B cell (primary cell): ENCODE measurements around the gene TRABD2B. TPM values are rescaled to one million over a fixed set of nuclear protein-coding genes. Genes with fewer than 3 reads are reported as not detected.

Experiments used
- ATAC-seq: fragments of 200-7000 bp; cut with Tn5 transposase; one replicate; pipeline ENCODE4 v1.10.0; 2021; ENCODE audit warnings: low read depth, mild to moderate bottlenecking, moderate number of reproducible peaks, moderate library complexity
- CTCF ChIA-PET: fragments of 350-600 bp; sonication (Branson Sonifier 250); formaldehyde crosslinking; loops from one replicate; lab custom pipeline; 2021; ENCODE audit warnings: antibody characterized with exemption, inconsistent platforms; lab: Charles Lee
- POLR2A ChIA-PET: fragments of 350-600 bp; sonication (Branson Sonifier 250); formaldehyde crosslinking; loops from one replicate; lab custom pipeline; 2021; ENCODE audit warnings: antibody characterized with exemption; lab: Charles Lee
- DNase-seq: peaks from one replicate; pipeline ENCODE4 v3.0.0; 2013
- H2AFZ ChIP-seq: 2 replicates; pipeline ENCODE4 v1.6.1; 2012; ENCODE audit warnings: mild to moderate bottlenecking, low read depth, low read length; ENCODE audit not compliant: insufficient read depth, poor library complexity, severe bottlenecking
- H3K27ac ChIP-seq, 2 donors: 1 replicate in 1 of 2; 2 replicates in 1 of 2; pipeline ENCODE4 v1.5.1; 2012 to 2013; ENCODE audit warnings: low read length in 2 of 2, mild to moderate bottlenecking in 2 of 2, moderate library complexity in 1 of 2
- H3K27me3 ChIP-seq, 4 experiments: fragments of 200-600 bp in 1 of 4; sonication (generic) in 1 of 4; replicated peaks in 1 of 4; 1 replicate in 2 of 4; 2 replicates in 2 of 4; pipeline versions ENCODE4 v1.6.1 to v1.7.0; 2013 to 2016; ENCODE audit warnings: low read length in 3 of 4, mild to moderate bottlenecking in 2 of 4, mixed read lengths in 1 of 4, moderate library complexity in 1 of 4; ENCODE audit not compliant: insufficient read depth in 4 of 4, control insufficient read depth in 3 of 4; ENCODE audit errors: control extremely low read depth in 1 of 4
- H3K36me3 ChIP-seq, 2 experiments: replicated peaks in 1 of 2; 1 replicate in 1 of 2; 2 replicates in 1 of 2; pipeline versions ENCODE4 v1.6.1 to v1.7.1; 2013; ENCODE audit warnings: low read length in 1 of 2; ENCODE audit not compliant: insufficient read depth in 2 of 2, control insufficient read depth in 1 of 2; ENCODE audit errors: control extremely low read depth in 1 of 2, extremely low read depth in 1 of 2
- H3K4me1 ChIP-seq, 2 donors: fragments of 200-600 bp in 1 of 2; sonication (generic) in 1 of 2; 1 replicate in 1 of 2; 2 replicates in 1 of 2; pipeline versions ENCODE4 v1.5.1 to v1.6.1; 2013 to 2017; ENCODE audit warnings: low read length in 2 of 2; ENCODE audit not compliant: control insufficient read depth in 2 of 2, insufficient read depth in 2 of 2
- H3K4me2 ChIP-seq: replicated peaks from 2 replicates; pipeline ENCODE3; 2012; ENCODE audit warnings: mild to moderate bottlenecking, low read depth, low read length; ENCODE audit not compliant: poor library complexity, severe bottlenecking
- H3K4me3 ChIP-seq, 5 experiments: fragments of 200-600 bp in 1 of 5; sonication (generic) in 1 of 5; 1 replicate in 3 of 5; 2 replicates in 2 of 5; pipeline versions ENCODE4 v1.5.1 to v1.7.0; 2011 to 2016; ENCODE audit warnings: low read length in 4 of 5, mild to moderate bottlenecking in 4 of 5, low read depth in 2 of 5, control low read depth in 1 of 5, moderate library complexity in 1 of 5; ENCODE audit not compliant: insufficient read depth in 1 of 5; ENCODE audit errors: control extremely low read depth in 1 of 5, extremely low read depth in 1 of 5
- H3K79me2 ChIP-seq: fragments of 200-600 bp; sonication (generic); one replicate; pipeline ENCODE4 v1.6.0; 2016; ENCODE audit warnings: low read length; ENCODE audit not compliant: control insufficient read depth, insufficient read depth
- H3K9ac ChIP-seq: fragments of 200-600 bp; sonication (generic); 2 replicates; pipeline ENCODE4 v1.6.1; 2017; ENCODE audit warnings: mild to moderate bottlenecking, low read length, moderate library complexity
- H3K9me3 ChIP-seq, 3 donors: one replicate each; pipeline versions ENCODE4 v1.6.1 to v1.7.1; 2013; ENCODE audit warnings: low read length in 2 of 3; ENCODE audit not compliant: control insufficient read depth in 2 of 3, insufficient read depth in 1 of 3; ENCODE audit errors: control extremely low read depth in 1 of 3
- H4K20me1 ChIP-seq: 2 replicates; pipeline ENCODE4 v1.6.0; 2012; ENCODE audit warnings: mild to moderate bottlenecking, low read length; ENCODE audit not compliant: insufficient read depth, control insufficient read depth, poor library complexity, severe bottlenecking
- H3K27ac Mint-ChIP-seq: one replicate; pipeline ENCODE4 v1.8.0; 2021; ENCODE audit warnings: mixed read lengths
- H3K27me3 Mint-ChIP-seq: one replicate; pipeline ENCODE4 v1.8.0; 2021; ENCODE audit warnings: mixed read lengths
- H3K4me1 Mint-ChIP-seq: one replicate; pipeline ENCODE4 v1.8.0; 2021; ENCODE audit warnings: mixed read lengths
- H3K4me3 Mint-ChIP-seq: one replicate; pipeline ENCODE4 v1.8.0; 2021; ENCODE audit warnings: mixed read lengths
- H3K9me3 Mint-ChIP-seq: one replicate; pipeline ENCODE4 v1.8.0; 2022; ENCODE audit warnings: mixed read lengths; ENCODE audit not compliant: insufficient read depth
- EZH2 ChIP-seq: IDR thresholded peaks from 2 replicates; pipeline ENCODE4 v1.6.1; 2012; ENCODE audit warnings: borderline replicate concordance, low read depth, mild to moderate bottlenecking, moderate library complexity, low read length; ENCODE audit not compliant: insufficient read depth, poor library complexity, severe bottlenecking
- WGBS: methylation state at CpG from one replicate; pipeline ENCODE4 v1.1.5; 2013; ENCODE audit warnings: missing lambda C conversion rate; ENCODE audit not compliant: insufficient coverage; 5-methylcytosine and 5-hydroxymethylcytosine counted together
- intact Hi-C: fragments of 100-400 bp; cut with micrococcal nuclease; formaldehyde crosslinking; loops from one replicate; pipeline ENCODE4 v1.10.0; 2022
- polyA plus RNA-seq: library from polyadenylated mRNA; depleted of rRNA; stranded (reverse); fragments of >200 nt; gene quantifications from 2 replicates; pipeline ENCODE4 v1.2.3, GENCODE V29; 2012
- total RNA-seq, 2 donors: library from RNA; stranded (reverse); fragments of 120-200 nt in 1 of 2; gene quantifications; 1 replicate in 1 of 2; 2 replicates in 1 of 2; pipeline versions ENCODE4 v1.2.3 to v1.2.4, GENCODE V29; 2013 to 2022
- TF ChIP-seq, protein P1 (sequence below): fragments of 200-600 bp; IDR thresholded peaks from one replicate; pipeline ENCODE4 v1.8.0; 2022; ENCODE audit warnings: antibody characterized with exemption, mild to moderate bottlenecking

TRABD2B gene
- total and polyA plus RNA-seq, 2 donors (not counting 1 experiment from before 2014, with no cell fraction given): not detected

DNA sequence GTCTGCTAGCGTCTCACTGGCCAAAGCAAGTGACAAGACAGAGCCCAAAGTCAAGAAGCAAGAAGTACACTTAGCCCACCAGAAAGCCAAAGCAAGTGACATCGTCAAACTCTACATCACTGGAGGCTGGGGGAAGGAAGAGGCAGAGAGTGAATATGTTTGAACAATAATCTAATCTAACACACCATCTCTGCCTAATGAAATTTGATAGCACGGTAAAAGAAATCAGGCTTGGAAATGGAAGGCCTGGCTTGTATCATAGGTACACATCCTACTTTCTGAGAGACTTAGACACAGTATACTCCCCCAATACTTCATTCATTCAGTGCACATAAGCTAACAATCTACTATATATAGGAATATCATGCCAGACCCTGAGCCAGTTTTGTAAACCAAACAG, 26.3 kb downstream of the TRABD2B start:
- Mint-ChIP-seq H3K4me3 (no peak overlapping the region), H3K27ac (no peak overlapping the region), H3K9me3 (no peaks in the 10 kb centered on the region), H3K27me3 (peaks cover 31% of the 10 kb centered on the region), H3K4me1 (no peaks in the 10 kb centered on the region)
- Histone ChIP-seq H3K27me3 (peaks cover 0 to 8% (median 1%) of the 10 kb centered on the region in 4 experiments), H2AFZ (no peak overlapping the region), H3K9me3 (peaks cover 0 to 3% (median 0%) of the 10 kb centered on the region in 3 donors), H3K4me2 (no peak overlapping the region), H3K4me3 (no peak overlapping the region), H3K27ac (no peak overlapping the region), H3K79me2 (no peaks in the 10 kb centered on the region), H4K20me1 (no peaks in the 10 kb centered on the region), H3K9ac (no peak overlapping the region), H3K4me1 (no peaks in the 10 kb centered on the region), H3K36me3 (no peaks in the 10 kb centered on the region)
- ChIA-PET CTCF (interaction anchor here (1.4 kb wide), 1 partner anchor 27 kb away, joined by 3 read pairs; no protein-coding TSS in a partner anchor), POLR2A (no interaction called here)
- DNase-seq (no peak), ATAC-seq (no peak)
- intact Hi-C loops: no loop called here
- TF ChIP-seq, protein P1, sequence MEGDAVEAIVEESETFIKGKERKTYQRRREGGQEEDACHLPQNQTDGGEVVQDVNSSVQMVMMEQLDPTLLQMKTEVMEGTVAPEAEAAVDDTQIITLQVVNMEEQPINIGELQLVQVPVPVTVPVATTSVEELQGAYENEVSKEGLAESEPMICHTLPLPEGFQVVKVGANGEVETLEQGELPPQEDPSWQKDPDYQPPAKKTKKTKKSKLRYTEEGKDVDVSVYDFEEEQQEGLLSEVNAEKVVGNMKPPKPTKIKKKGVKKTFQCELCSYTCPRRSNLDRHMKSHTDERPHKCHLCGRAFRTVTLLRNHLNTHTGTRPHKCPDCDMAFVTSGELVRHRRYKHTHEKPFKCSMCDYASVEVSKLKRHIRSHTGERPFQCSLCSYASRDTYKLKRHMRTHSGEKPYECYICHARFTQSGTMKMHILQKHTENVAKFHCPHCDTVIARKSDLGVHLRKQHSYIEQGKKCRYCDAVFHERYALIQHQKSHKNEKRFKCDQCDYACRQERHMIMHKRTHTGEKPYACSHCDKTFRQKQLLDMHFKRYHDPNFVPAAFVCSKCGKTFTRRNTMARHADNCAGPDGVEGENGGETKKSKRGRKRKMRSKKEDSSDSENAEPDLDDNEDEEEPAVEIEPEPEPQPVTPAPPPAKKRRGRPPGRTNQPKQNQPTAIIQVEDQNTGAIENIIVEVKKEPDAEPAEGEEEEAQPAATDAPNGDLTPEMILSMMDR: no peak
- TF ChIP-seq EZH2: no peak
- 100% methylated on average over 1 of the region's 3 CpGs for WGBS

DNA sequence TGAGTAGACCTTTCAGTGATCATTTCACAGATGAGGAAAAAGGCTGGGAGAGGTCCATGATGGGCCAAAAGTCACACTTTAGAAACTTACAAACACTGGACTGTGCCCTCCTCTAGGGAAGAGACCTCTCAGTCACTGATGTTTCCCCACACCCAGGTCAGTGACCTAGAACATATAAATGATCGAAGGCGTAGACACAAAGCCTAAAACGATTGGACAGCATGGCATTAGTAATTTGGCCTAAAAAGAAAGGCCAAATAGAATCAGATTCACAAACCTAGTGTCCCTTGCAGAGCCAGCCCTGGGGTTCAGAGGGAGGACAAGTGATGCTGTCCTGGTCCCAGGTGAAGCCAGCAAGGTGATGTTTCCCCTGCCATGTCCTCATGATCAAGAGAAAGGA, 27.7 kb downstream of the TRABD2B start:
- TF ChIP-seq EZH2: no peak
- TF ChIP-seq, protein P1: no peak
- CTCF ChIA-PET: no interaction called here
- no peaks in the 10 kb centered on the region for H4K20me1 ChIP-seq
- Mint-ChIP-seq H3K27ac (no peak overlapping the region), H3K27me3 (peaks cover 30% of the 10 kb centered on the region), H3K4me3 (no peak overlapping the region), H3K4me1 (no peaks in the 10 kb centered on the region), H3K9me3 (no peaks in the 10 kb centered on the region)
- peaks cover 0 to 8% (median 1%) of the 10 kb centered on the region in 4 experiments for H3K27me3 ChIP-seq
- H3K9me3 ChIP-seq: peaks cover 0 to 3% (median 0%) of the 10 kb centered on the region in 3 donors
- POLR2A ChIA-PET: no interaction called here
- DNase-seq (no peak), ATAC-seq (no peak)
- intact Hi-C loops: no loop called here
- no peak overlapping the region for H3K9ac ChIP-seq
- H3K36me3 ChIP-seq: no peaks in the 10 kb centered on the region
- H3K79me2 ChIP-seq: no peaks in the 10 kb centered on the region
- H3K27ac ChIP-seq: no peak overlapping the region
- no peak overlapping the region for H3K4me3 ChIP-seq
- WGBS: no CpG with 5 or more reads among the region's 3 CpGs
- no peaks in the 10 kb centered on the region for H3K4me1 ChIP-seq
- H2AFZ ChIP-seq: no peak overlapping the region
- no peak overlapping the region for H3K4me2 ChIP-seq
